GM18498 (cell line): ENCODE measurements around the gene SNX22.

Source experiments
- ATAC-seq: cut with Tn5 transposase; IDR thresholded peaks from one replicate; pipeline ENCODE4 v1.9.1; 2021; ENCODE audit warnings: mild to moderate bottlenecking, moderate library complexity; ENCODE audit not compliant: unreplicated experiment

Gene SNX22

GRCh38 chr15:64193971-64194370 is 42.4 kb downstream of the SNX22 start:
- ATAC-seq, result no peak

- no peak for ATAC-seq
Observed at GRCh38 chr15:64197425-64197824, 45.9 kb downstream of the SNX22 start.

GRCh38 chr15:64205202-64205601 is 53.7 kb downstream of the SNX22 start:
- ATAC-seq, result no peak
